ENCODE data around the gene CDKN1A.

DNA sequence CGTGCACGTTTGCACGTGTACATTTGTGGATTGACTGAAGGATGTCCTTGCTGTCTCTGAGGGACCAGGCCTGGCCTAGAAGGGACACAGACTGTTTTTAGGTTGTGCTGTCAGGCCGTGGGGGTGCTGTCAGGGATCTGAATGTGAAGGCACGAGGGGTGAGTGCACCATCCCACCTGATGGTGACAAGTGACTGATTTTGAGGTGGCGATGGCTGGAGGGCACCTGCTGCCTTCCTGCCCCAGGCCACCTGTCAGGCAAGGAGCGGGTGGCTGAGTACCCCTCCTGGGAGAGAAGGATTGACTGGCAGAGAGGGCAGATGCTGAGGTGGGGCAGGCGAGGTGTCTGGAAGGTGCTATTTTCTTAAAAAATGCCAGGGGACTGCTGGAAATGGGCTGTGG, 20.4 kb downstream of the CDKN1A start:
- TF ChIP-seq, protein P1, sequence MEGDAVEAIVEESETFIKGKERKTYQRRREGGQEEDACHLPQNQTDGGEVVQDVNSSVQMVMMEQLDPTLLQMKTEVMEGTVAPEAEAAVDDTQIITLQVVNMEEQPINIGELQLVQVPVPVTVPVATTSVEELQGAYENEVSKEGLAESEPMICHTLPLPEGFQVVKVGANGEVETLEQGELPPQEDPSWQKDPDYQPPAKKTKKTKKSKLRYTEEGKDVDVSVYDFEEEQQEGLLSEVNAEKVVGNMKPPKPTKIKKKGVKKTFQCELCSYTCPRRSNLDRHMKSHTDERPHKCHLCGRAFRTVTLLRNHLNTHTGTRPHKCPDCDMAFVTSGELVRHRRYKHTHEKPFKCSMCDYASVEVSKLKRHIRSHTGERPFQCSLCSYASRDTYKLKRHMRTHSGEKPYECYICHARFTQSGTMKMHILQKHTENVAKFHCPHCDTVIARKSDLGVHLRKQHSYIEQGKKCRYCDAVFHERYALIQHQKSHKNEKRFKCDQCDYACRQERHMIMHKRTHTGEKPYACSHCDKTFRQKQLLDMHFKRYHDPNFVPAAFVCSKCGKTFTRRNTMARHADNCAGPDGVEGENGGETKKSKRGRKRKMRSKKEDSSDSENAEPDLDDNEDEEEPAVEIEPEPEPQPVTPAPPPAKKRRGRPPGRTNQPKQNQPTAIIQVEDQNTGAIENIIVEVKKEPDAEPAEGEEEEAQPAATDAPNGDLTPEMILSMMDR (IDR thresholded peaks at IDR 0.05; ENCODE audit: low read depth, low read length) = no peak
- no peak for TF ChIP-seq EZH2phosphoT487 (IDR thresholded peaks at IDR 0.05; ENCODE audit: low read depth)

Measured in OCI-LY3 (cell line).